ENCODE measurements around the gene TUBE1. TPM values are rescaled to one million over a fixed set of nuclear protein-coding genes. Genes with fewer than 3 reads are reported as not detected.

The TUBE1 gene
- total RNA-seq, 1 donor from 2014 or later, result 26.3 TPM

GRCh38 chr6:112022749-112023148, 64.5 kb downstream of the TUBE1 start:
- H3K4me3 Mint-ChIP-seq, result no peak overlapping the region
- peaks cover 2% of the 10 kb centered on the region for H3K36me3 Mint-ChIP-seq (ENCODE audit: low read depth)
- H3K27ac Mint-ChIP-seq (ENCODE audit: unreplicated experiment), result no peak overlapping the region
- H3K27me3 Mint-ChIP-seq (ENCODE audit: low read depth), result no peaks in the 10 kb centered on the region
- DNase-seq (ENCODE audit: low read depth, low spot score), result no peak
- H3K4me1 Mint-ChIP-seq, result peaks cover 33% of the 10 kb centered on the region
- no peak for TF ChIP-seq CTCF (conservative IDR thresholded peaks at IDR 0.05)
- peaks cover 12% of the 10 kb centered on the region for H3K9me3 Mint-ChIP-seq

- Mint-ChIP-seq H3K27ac (ENCODE audit: unreplicated experiment) (no peak overlapping the region), H3K9me3 (peaks cover 12% of the 10 kb centered on the region)
- DNase-seq (ENCODE audit: low read depth, low spot score), result no peak
These were observed 65.5 kb downstream of the TUBE1 start for GRCh38 chr6:112021691-112022310.

More at GRCh38 chr6:112021691-112022310, 65.5 kb downstream of the TUBE1 start:
- Mint-ChIP-seq H3K4me3 (no peak overlapping the region), H3K36me3 (ENCODE audit: low read depth) (peaks cover 2% of the 10 kb centered on the region), H3K4me1 (peaks cover 36% of the 10 kb centered on the region), H3K27me3 (ENCODE audit: low read depth) (no peaks in the 10 kb centered on the region)
- TF ChIP-seq CTCF (conservative IDR thresholded peaks at IDR 0.05), result no peak

Other genes with a start within 250 kb of the TUBE1 start
- gene FYN, start 214.0 kb downstream of the TUBE1 start, total RNA-seq, result 227 and 260 TPM in 2 replicates
- gene CCN6, start 33.4 kb downstream of the TUBE1 start, total RNA-seq, result not detected in 2 replicates
- 26.7 and 30.3 TPM in 2 replicates for gene FAM229B, start 109 bp upstream of the TUBE1 start, total RNA-seq
- gene LAMA4, start 167.1 kb upstream of the TUBE1 start, total RNA-seq, result 14.7 and 18.0 TPM in 2 replicates

All from neural crest cell (in vitro differentiated cells).